Neural cell (in vitro differentiated cells): ENCODE measurements around the gene PPIE.

Experiments
- CTCF ChIP-seq: fragments of 450-650 bp; IDR thresholded peaks from 2 replicates; pipeline ENCODE4 v1.5.1; 2014; ENCODE audit warnings: antibody characterized with exemption, mild to moderate bottlenecking, moderate library complexity; ENCODE audit not compliant: poor library complexity, severe bottlenecking
- EP300 ChIP-seq: fragments of 450-650 bp; conservative IDR thresholded peaks from 2 replicates; pipeline ENCODE4 v1.6.1; 2014; ENCODE audit warnings: antibody characterized with exemption, mild to moderate bottlenecking, moderate library complexity; ENCODE audit not compliant: poor library complexity, severe bottlenecking
- EZH2 ChIP-seq: fragments of 200-600, 300-800 bp; shearing (Covaris generic), sonication (generic); IDR thresholded peaks from 2 replicates; pipeline ENCODE4 v1.6.1; 2014; ENCODE audit warnings: antibody characterized with exemption, low read length, borderline replicate concordance, mild to moderate bottlenecking; ENCODE audit not compliant: insufficient read depth, poor library complexity, severe bottlenecking
- POLR2AphosphoS5 ChIP-seq: IDR thresholded peaks from 2 replicates; pipeline ENCODE4 v1.6.1; 2012
- RAD21 ChIP-seq: fragments of 450-650 bp; conservative IDR thresholded peaks from 2 replicates; pipeline ENCODE4 v1.6.1; 2014; ENCODE audit warnings: antibody characterized with exemption, mild to moderate bottlenecking, moderate library complexity
- REST ChIP-seq: IDR thresholded peaks from 2 replicates; pipeline ENCODE4 v1.6.1; 2012; ENCODE audit warnings: borderline replicate concordance
- TAF1 ChIP-seq: IDR thresholded peaks from 2 replicates; pipeline ENCODE4 v1.6.1; 2012; ENCODE audit warnings: low read depth

DNA sequence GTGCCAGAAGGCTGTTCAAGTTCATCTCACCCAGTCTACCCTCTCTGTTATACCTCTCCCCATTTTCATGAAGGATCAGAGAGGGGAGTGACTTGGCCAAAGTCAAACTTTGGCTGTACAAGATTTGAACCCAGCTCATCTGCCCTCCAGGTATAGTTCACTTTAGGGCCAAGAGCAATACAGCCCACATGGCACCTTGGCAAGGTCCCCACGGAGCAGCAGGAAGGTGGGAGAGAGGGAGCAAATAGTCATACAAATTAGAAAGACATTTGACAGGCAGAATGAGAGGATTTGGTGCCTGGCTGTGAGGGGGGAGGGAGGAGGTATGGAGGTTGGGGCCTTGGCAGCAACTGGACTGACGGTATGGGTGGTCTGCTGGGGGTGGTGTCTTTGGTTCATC lies 48.5 kb upstream of the PPIE start:
- no peak for TF ChIP-seq CTCF
- no peak for TF ChIP-seq EZH2
- TF ChIP-seq POLR2AphosphoS5 = no peak
- TF ChIP-seq REST = no peak
- TF ChIP-seq EP300 = no peak
- TF ChIP-seq TAF1 = no peak
- TF ChIP-seq RAD21 = no peak
